GM23338 (cell line): ENCODE data around the gene MYOM1. TPM values are rescaled to one million over a fixed set of nuclear protein-coding genes. Genes with fewer than 3 reads are reported as not detected.

Experiments
- ATAC-seq: fragments of 200-7000 bp; cut with Tn5 transposase; 3 replicates; pipeline ENCODE4 v1.9.1; 2020
- DNase-seq: peaks from one replicate; pipeline ENCODE4 v3.0.0-alpha.2; 2015; ENCODE audit warnings: low spot score
- H2AFZ ChIP-seq: fragments of 200-600 bp; sonication (generic); 2 replicates; pipeline ENCODE4 v1.8.0; 2016; ENCODE audit warnings: antibody characterized with exemption, mild to moderate bottlenecking, moderate library complexity
- H3F3A ChIP-seq: fragments of 200-600 bp; sonication (generic); replicated peaks from 2 replicates; pipeline ENCODE4 v1.8.0; 2017; ENCODE audit warnings: antibody characterized with exemption, mixed run types, low read depth
- H3K27ac ChIP-seq: fragments of 200-600 bp; sonication (generic); 2 replicates; pipeline ENCODE4 v1.6.1; 2016; ENCODE audit warnings: low read depth
- H3K27me3 ChIP-seq: fragments of 200-600 bp; sonication (generic); 2 replicates; pipeline ENCODE4 v1.8.0; 2016; ENCODE audit warnings: mild to moderate bottlenecking, mixed run types, moderate library complexity; ENCODE audit not compliant: insufficient read depth
- H3K36me3 ChIP-seq: fragments of 200-600 bp; sonication (generic); 2 replicates; pipeline ENCODE4 v1.8.0; 2016; ENCODE audit warnings: mild to moderate bottlenecking; ENCODE audit not compliant: insufficient read depth
- H3K4me1 ChIP-seq: fragments of 200-600 bp; sonication (generic); 2 replicates; pipeline ENCODE4 v1.8.0; 2016; ENCODE audit warnings: mild to moderate bottlenecking, moderate library complexity; ENCODE audit not compliant: insufficient read depth
- H3K4me2 ChIP-seq: fragments of 200-600 bp; sonication (generic); 2 replicates; pipeline ENCODE4 v1.7.1; 2017; ENCODE audit warnings: mixed run types
- H3K4me3 ChIP-seq: fragments of 200-600 bp; sonication (generic); 2 replicates; pipeline ENCODE4 v1.6.1; 2016; ENCODE audit warnings: mixed run types
- H3K79me2 ChIP-seq: fragments of 200-600 bp; sonication (generic); replicated peaks from 2 replicates; pipeline ENCODE4 v1.8.0; 2017; ENCODE audit warnings: mild to moderate bottlenecking; ENCODE audit not compliant: insufficient read depth
- H3K9me2 ChIP-seq: fragments of 200-600 bp; sonication (generic); 2 replicates; pipeline ENCODE4 v1.8.0; 2017; ENCODE audit not compliant: insufficient read depth
- H4K20me1 ChIP-seq: fragments of 200-600 bp; sonication (generic); replicated peaks from 2 replicates; pipeline ENCODE4 v1.8.0; 2017; ENCODE audit warnings: mild to moderate bottlenecking; ENCODE audit not compliant: insufficient read depth
- H3K27ac Mint-ChIP-seq: 2 replicates; pipeline ENCODE4 v1.8.0; 2020; ENCODE audit warnings: inconsistent platforms, mild to moderate bottlenecking, moderate library complexity, mixed read lengths
- H3K27me3 Mint-ChIP-seq: 3 replicates; pipeline ENCODE4 v1.8.0; 2022; ENCODE audit warnings: low read depth, mild to moderate bottlenecking, moderate library complexity, mixed read lengths, inconsistent platforms; ENCODE audit not compliant: insufficient read depth, poor library complexity
- H3K36me3 Mint-ChIP-seq: 3 replicates; pipeline ENCODE4 v1.8.0; 2021; ENCODE audit warnings: low read depth, mild to moderate bottlenecking, inconsistent platforms, moderate library complexity, mixed read lengths
- H3K4me1 Mint-ChIP-seq: 3 replicates; pipeline ENCODE4 v1.8.0; 2020; ENCODE audit warnings: mild to moderate bottlenecking, inconsistent platforms, mixed read lengths
- H3K4me3 Mint-ChIP-seq: 3 replicates; pipeline ENCODE4 v1.8.0; 2021; ENCODE audit warnings: moderate library complexity, mild to moderate bottlenecking, inconsistent platforms, mixed read lengths
- H3K9me3 Mint-ChIP-seq: 3 replicates; pipeline ENCODE4 v1.8.0; 2020; ENCODE audit warnings: moderate library complexity, mild to moderate bottlenecking, inconsistent platforms, mixed read lengths
- CTCF ChIP-seq, 2 experiments: fragments of 200-600 bp in 1 of 2; sonication (generic) in 1 of 2; conservative IDR thresholded peaks; 2 replicates each; pipeline versions ENCODE4 v1.5.1 to v1.6.1; 2016 to 2017; ENCODE audit warnings: antibody characterized with exemption in 2 of 2, low read depth in 2 of 2, mild to moderate bottlenecking in 2 of 2, moderate library complexity in 1 of 2
- EZH2 ChIP-seq: fragments of 200-600 bp; sonication (generic); IDR thresholded peaks from one replicate; pipeline ENCODE4 v1.8.0; 2017; ENCODE audit warnings: antibody characterized with exemption, mild to moderate bottlenecking, low read depth; ENCODE audit not compliant: unreplicated experiment
- EZH2phosphoT487 ChIP-seq: fragments of 200-600 bp; sonication (generic); IDR thresholded peaks from one replicate; pipeline ENCODE4 v1.8.1; 2018; ENCODE audit warnings: antibody characterized with exemption; ENCODE audit not compliant: unreplicated experiment
- NANOG ChIP-seq: IDR thresholded peaks from 2 replicates; pipeline ENCODE4 v1.6.1; 2016; ENCODE audit warnings: antibody characterized with exemption, borderline replicate concordance
- POLR2AphosphoS5 ChIP-seq: IDR thresholded peaks from 2 replicates; pipeline ENCODE4 v1.6.1; 2016; ENCODE audit warnings: antibody characterized with exemption, low read depth
- REST ChIP-seq: IDR thresholded peaks from one replicate; pipeline ENCODE4 v1.6.1; 2018; ENCODE audit warnings: antibody characterized with exemption; ENCODE audit not compliant: unreplicated experiment
- ZNF114 ChIP-seq: fragments of 250-450 bp; sonication (Bioruptor Pico); IDR thresholded peaks from 2 replicates; pipeline ENCODE4 v1.5.0; 2020; ENCODE audit warnings: mild to moderate bottlenecking, moderate library complexity
- ZNF331 ChIP-seq: fragments of 250-450 bp; sonication (Bioruptor Pico); IDR thresholded peaks from 2 replicates; pipeline ENCODE4 v1.5.0; 2020; ENCODE audit warnings: low read depth, mild to moderate bottlenecking, moderate library complexity
- ZNF462 ChIP-seq: fragments of 250-450 bp; sonication (Bioruptor Pico); IDR thresholded peaks from 2 replicates; pipeline ENCODE4 v1.5.0; 2020; ENCODE audit warnings: mild to moderate bottlenecking, moderate library complexity
- polyA plus RNA-seq: library from polyadenylated mRNA; unstranded; fragments of >200 nt; fragmentation: Nextera tagmentation; extraction: Ambion mirVana; gene quantifications from 2 replicates; pipeline ENCODE4 v1.2.1, GENCODE V29; 2016
- total RNA-seq: library from RNA; depleted of rRNA; stranded (reverse); fragments of >200 nt; shearing (Covaris generic); gene quantifications from 2 replicates; pipeline ENCODE4 v1.2.3, GENCODE V29; 2014

The MYOM1 gene
- total and polyA plus RNA-seq, 2 experiments from 2014 or later = 0.27 to 0.38 TPM

- TF ChIP-seq ZNF462 (CRISPR knock-in tag) (no peak), NANOG (no peak), POLR2AphosphoS5 (no peak), EZH2 (no peak), REST (no peak)
These were observed 166.7 kb downstream of the MYOM1 start (continued) for GRCh38 chr18:3053081-3053480.

- H3K36me3 Mint-ChIP-seq = peaks cover 6% of the 10 kb centered on the region; the same call in 2 of the 3 replicates
- Histone ChIP-seq H2AFZ (0 out of 2 replicates have a peak overlapping the region, but pooled peaks have one; percentile 38), H3K4me1 (0 out of 2 replicates have a peak, but pooled peaks cover 5% of the 10 kb centered on the region), H3F3A (no peaks in the 10 kb centered on the region), H3K27ac (no peak overlapping the region), H3K36me3 (no peaks in the 10 kb centered on the region), H3K27me3 (no peaks in the 10 kb centered on the region), H4K20me1 (no peaks in the 10 kb centered on the region), H3K4me3 (no peak overlapping the region), H3K79me2 (no peaks in the 10 kb centered on the region), H3K4me2 (no peak overlapping the region), H3K9me2 (no peaks in the 10 kb centered on the region)
- ATAC-seq (no peak), DNase-seq (no peak)
- peaks cover 1% of the 10 kb centered on the region for H3K27me3 Mint-ChIP-seq
- no peak overlapping the region for H3K27ac Mint-ChIP-seq
- H3K4me1 Mint-ChIP-seq = peaks cover 11% of the 10 kb centered on the region
- TF ChIP-seq ZNF331 = no peak
- no peak for TF ChIP-seq POLR2AphosphoS5
- TF ChIP-seq REST = no peak
- TF ChIP-seq CTCF (conservative IDR thresholded peaks at IDR 0.05; ENCODE audit: low read depth in 2 of 2) = no peak
- TF ChIP-seq EZH2 = no peak
- TF ChIP-seq EZH2phosphoT487 = no peak
- TF ChIP-seq ZNF114 (CRISPR knock-in tag) = no peak
- peaks cover 6% of the 10 kb centered on the region; the same call in 2 of the 3 replicates for H3K9me3 Mint-ChIP-seq
- H3K4me3 Mint-ChIP-seq = no peak overlapping the region
These were observed 167.4 kb downstream of the MYOM1 start for GRCh38 chr18:3052411-3052758.
